Stimulated activated CD4-positive, alpha-beta T cell treated with anti-CD3 and anti-CD28 coated beads, TNF-alpha, amount 100 ng/mL, for 48 hours (primary cell): Measurements from ENCODE around the gene IFNA1.
"Not testable (repeated sequence)": the region's sequence is repeated elsewhere in the genome, so short reads cannot be mapped to it uniquely, and the experiment has no call there.

Experiments used
- DNase-seq, 3 donors: peaks; one replicate each; pipeline ENCODE4 v3.0.0-alpha.2; 2020; ENCODE audit warnings: low read depth in 3 of 3

IFNA1 gene

DNA sequence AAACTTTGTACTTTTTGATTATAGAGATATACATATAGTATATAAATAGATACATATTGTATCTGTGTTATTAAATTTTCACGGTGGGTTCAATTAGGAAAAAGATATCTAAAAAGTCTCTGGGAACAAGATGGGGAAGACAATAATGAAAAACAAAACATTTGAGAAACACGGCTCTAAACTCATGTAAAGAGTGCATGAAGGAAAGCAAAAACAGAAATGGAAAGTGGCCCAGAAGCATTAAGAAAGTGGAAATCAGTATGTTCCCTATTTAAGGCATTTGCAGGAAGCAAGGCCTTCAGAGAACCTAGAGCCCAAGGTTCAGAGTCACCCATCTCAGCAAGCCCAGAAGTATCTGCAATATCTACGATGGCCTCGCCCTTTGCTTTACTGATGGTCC is at the start of gene IFNA1:
Gene IFNA1 (plus strand): TSS at position 301 of the 400 bp plus-strand sequence. CDS start 69 bp downstream, at position 370.
- DNase-seq: no peak

DNA sequence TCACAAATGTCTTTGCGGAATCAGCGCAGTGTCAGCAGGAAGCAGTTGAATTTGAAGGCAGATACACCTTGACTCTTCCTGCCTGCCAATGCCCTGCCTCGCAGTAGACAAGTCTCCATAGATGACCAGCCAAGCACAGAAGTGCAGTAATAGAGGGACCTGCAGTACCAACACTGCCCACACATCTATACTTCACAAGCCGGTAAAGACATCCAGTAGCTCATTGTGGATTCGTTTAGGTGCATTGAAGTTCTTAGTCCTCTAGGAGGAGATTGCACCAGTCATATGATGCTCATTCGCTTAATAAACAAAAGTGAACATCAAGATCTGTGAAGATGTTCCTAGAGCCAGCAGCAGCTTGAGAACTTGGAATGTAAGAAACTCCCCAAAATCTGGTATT is 48.0 kb upstream of the IFNA1 start:
- DNase-seq: no peak

DNA sequence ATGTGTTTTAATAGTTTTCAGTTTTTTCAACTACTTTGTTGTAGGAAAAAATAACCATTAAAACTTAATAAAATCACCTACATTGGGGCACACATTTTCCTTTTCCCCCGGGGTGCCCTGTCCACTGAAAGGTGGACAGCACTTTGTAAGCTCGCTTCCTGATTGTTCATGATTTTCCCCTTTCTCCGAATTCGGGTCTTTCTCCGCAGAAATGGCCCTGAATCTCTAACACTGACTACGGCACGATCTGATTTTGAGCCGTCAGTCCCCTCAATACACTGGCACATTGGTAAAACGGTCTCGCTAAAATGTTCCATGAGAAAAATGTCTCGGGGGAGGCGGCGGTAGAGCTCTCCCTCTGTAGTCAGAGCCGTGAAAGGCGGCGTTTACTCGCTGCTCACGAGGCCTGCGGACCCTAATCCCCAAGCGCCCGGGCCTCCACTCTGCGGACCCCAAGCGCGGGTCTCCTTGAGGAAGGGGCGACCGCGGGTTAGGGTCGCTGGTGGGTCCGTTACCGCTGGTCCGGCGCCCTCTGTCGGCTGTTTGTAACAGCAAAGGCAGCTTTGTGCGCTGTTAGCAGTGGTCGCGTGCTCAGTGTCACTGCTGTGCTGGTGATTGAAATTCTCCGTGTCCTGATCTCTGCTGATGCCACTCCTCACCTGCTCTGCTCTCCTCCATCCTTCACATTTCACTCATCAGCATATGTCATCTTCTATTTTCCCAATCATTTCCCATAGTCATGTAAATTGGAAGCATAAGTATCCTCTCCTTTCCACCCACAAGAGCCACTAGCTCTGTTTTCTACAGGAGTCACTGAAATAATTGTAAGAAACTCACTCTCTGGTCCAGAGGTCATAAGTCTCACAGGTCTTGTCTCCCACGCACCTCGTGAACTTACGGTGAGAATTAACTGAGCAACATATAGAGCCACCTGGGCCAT is 44.2 kb upstream of the IFNA1 start:
- DNase-seq: peak in 2 of 3 donors; percentile 35 to 63

DNA sequence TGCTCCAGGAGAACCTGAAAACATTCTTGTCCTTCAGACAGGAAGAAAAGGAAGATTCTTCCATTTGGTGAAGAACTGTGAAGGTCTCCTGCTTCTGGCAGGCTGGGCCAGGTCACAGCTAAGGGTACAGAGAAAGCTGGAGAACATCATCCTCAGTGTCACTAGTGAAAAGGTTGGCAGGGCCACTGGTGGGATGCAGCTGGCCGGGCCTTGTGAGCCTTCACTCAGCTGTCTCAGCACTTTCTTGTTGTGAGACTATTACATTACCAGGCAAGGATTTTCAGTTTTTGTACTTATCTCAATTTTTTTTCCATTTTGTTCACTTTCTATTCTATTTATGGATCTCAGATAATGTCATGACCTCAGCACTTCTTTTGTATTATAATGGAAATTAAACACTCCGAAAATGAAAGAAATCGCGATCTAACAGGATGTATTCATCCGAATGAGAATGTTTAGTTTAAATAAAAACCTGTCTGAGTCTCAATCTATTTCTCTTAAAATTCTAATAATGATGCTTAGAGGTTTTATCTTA is 41.2 kb upstream of the IFNA1 start:
- DNase-seq: no peak

DNA sequence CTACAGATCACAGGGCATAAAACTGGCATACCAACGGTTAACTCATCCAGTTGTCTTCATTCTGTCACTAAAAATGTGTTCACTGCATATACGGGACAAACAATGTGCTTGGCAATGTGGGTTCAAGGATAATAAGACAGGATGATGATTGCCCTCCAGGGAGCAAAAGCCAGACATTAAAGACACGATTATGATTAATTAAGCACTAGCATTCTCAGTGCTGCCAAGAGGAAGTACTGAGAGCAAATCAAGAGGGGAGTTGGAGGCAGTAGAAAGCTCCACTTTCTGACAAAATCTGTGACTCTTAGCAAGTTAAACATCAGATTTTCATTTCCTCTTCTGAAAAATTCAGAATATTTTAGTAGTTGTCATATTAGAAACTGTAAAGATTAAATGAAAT is 40.3 kb upstream of the IFNA1 start:
- no peak for DNase-seq

DNA sequence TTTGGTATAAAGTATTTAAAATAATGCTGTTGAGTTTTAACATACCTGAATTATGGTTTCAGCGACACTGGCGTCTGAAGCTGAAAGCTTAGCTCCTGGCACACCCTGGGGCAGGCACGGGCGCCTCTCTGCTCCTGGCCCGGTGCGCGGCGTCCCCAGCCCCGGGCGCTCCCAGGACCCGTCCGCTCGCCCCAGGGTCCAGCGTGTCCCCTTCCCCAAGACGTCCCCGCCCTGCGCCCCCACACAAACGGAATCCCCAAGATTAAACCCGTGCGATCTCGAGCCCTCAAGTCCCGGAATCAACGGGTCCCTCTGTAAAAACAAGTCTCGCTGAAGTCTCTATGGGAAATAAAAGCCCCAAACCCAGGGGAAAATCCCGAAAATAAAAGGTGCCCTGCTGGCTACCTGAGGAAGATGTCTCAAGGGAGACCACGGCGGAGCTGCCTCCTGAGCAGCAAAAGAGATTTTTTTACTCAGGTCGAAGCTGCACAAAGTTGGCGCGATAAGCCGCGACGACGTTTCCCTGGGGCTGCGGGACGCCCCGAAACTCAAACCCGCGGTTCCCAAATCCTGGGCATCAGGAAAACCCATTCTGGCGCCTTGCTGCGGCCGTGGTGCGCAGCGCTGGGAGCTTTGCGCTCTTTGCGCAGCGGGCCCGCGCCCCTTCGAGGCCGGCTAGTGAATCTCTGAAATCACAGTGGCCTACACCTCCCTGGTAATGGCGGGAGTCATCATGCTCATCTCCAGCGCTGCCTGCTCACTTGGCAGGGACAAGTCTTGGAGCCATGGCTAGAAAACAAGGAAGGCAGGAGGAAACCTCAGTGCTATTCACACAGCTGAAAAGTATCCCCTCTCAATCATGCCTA is 37.6 kb upstream of the IFNA1 start:
- DNase-seq: no peak

DNA sequence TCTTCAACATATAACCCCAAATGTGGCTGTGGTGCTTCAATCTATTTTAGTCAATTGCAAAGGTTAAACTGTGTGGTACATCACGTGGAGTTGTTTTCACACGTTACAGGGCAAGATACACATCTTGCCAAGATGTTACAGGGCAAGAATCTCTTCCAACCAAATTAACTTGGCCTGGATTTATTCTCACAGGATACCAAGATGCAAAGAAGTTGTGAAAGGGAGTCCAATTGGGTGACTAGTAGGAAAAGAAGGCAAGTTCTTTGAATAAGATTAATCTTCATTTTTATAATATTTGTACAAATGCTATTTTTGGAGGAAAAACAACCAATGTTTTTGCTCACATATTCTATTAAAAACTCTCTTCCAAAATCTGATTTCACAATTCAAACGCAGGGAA is 36.1 kb upstream of the IFNA1 start:
- DNase-seq: no peak

DNA sequence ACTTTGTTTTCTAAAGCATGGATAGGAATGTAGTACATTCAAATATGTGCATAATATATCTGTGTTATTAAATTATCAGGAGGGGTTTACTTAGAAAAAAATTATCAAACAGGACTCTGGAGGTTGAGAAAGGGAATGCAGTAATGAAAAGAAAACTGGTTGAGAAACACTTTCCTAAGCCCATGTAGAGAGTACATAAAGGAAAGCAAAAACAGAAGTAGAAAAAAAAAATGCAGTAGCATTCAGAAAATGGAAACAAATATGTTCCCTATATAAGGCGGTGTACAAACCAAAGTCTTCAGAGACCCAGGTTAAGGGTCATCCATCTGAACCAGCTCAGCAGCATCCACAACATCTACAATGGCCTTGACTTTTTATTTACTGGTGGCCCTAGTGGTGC is 31.4 kb upstream of the IFNA1 start, which contains the start of gene IFNA8:
Gene IFNA8 (plus strand): TSS at position 301 of the 400 bp plus-strand sequence. CDS start 60 bp downstream, at position 361.
- no peak for DNase-seq

DNA sequence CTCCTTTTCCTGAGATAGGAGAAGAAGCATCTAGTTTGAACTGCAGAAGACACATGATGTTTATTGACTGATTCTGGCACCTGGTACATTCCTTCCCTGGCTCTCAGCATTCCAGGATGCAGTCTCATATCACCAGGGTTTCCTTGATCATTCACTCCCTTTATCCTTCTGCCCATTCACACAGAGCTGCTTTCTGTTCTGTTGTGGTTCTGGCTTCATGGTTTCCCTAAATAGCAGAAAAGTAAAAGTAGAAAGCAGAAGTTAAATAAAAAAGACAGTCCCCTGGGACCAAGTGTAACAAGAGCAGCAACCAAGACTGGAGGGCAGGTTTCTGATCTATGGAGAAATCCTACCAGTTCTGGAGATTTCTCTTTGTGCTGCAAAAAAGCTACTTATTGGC is 28.1 kb upstream of the IFNA1 start:
- no peak for DNase-seq

DNA sequence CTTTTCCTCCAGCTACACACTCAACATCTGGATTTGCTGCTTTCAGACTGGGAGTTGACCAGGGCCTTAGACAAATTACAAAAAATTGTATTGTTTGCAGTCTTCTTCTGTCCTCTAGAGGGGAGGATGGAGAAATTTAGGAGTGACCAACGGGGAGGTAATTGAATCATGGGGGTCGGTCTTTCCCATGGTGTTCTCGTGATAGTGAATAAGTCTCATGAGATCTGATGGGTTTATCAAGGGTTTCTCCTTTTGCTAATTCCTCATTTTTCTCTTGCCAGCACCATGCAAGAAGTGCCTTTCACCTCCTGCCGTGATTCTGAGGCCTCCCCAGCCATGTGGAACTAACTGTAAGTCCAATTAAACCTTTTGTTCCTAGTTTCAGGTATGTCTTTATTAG is 27.1 kb upstream of the IFNA1 start:
- DNase-seq: no peak

DNA sequence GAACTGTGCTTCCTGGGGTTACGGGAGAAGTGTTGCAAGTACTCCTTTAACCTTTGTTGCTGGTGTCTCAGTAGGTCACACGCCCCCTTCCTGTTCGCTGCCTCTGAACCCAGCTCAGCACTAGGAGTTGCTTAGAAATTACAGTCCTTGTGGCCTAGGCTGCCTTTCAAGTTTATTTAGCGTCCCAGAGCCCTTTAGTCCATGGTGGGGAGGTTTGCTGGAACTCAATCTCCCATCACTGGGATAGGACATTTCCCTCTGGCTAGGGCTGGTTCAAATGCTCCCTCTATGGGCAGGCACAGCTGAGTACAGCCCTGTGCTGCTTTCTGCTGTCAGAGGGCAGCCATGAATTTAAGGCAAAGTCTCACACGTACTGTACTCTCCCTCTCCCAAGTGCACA is 26.6 kb upstream of the IFNA1 start:
- no peak for DNase-seq

DNA sequence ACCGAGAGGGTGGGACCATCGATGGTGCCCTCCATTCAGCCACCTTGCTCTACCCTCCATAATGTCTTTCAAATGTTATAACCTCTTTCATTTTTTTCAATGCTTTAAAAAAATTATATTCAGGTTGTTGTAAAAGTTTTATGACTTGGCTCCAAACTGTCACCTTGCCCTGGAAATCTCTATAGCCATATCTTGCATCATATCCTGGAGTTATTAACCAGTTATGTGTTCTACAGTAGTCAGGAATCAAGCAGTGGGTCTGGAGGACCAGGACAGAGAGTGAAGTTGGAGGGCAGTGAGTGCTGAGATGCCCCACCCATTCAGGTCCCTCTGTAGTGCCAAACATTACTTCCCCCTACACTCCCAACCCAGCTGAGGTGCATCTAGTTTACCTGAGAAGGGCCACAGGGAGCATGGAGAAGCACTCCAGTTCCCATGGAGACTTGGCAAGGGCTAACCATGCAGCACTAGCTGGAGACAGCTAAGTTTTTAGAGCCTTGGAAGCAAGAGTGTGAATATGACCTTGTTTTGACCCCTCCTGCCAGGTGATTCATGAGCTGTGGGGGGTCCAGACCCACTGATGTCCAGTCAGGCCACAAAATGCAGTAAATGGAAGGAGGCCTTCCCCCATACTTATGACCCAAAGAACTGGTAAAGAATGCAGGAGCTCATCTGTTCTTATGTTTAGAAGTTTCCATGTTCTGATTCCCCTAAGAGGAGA is 25.9 kb upstream of the IFNA1 start:
- DNase-seq: no peak

DNA sequence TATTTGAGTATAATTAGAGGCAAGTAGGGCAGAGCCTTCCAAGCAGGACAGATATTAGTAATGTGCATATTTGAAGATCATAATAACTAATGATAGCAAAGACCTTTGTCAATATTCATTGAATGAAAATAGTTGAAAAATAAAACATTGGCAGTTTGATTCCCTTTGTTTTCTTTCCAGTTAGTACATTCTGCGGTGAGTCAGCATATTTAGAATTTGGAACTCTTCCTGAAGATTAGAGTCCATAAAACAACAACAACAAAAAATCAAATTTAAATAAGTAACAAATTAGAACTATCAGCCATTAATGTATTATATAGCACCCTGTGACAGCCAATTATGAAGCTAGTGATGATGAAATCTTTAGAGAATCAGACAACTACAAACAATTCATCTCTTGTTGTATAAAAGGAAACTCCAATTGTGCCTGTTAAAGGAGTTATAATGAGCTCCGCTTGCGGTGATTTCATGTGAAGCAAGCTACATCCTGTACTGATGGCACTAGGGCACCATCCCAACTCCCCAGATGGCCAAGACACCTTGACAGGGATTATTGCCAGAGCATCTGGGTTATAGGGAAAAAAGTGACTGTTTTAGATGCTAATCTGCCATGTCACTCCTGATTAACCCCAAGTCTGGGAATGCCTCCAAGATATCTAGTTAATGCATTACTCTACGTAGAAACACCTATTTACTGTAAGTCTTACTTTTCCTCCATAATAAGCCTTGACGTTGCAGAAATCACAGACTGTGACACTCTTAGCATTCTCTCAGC is 24.6 kb upstream of the IFNA1 start:
- no peak for DNase-seq

DNA sequence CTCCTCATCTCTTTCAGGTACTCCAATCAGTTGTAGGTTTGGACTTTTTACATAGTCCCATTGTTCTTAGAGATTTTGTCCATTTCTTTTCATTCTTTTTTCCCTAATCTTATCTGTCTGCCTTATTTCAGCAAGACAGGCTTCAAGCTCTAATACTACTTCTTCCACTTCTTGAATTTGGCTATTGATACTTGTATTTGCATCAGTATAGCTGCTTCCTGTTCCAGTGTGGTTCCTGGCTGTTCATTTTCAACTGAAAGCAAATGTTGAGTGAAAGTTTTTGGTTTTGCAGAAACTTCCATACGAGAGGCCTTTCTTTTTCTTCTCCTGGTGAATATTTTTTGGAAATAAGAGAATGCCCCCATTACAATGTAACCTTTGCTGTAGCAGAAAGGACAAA is 12.0 kb upstream of the IFNA1 start:
- no peak for DNase-seq

DNA sequence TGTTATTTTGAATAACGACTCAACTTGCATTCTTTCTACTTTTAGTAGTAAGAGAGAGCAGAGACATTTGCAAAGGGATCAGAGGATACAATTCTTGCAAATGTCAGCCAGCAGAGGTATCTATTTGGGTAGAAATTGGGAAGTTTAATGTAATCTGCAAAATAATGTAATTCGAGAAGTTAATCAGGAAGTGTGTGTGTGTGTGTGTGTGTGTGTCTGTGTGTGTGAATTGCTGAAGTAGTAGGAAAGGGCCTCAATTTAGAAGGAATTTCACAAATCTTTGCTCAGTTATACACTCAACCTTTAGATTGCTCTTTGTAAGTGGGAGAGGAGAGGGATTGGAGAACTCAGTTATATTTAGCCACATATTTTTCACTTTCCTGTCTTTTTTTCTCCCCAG is 11.0 kb upstream of the IFNA1 start:
- no peak for DNase-seq

DNA sequence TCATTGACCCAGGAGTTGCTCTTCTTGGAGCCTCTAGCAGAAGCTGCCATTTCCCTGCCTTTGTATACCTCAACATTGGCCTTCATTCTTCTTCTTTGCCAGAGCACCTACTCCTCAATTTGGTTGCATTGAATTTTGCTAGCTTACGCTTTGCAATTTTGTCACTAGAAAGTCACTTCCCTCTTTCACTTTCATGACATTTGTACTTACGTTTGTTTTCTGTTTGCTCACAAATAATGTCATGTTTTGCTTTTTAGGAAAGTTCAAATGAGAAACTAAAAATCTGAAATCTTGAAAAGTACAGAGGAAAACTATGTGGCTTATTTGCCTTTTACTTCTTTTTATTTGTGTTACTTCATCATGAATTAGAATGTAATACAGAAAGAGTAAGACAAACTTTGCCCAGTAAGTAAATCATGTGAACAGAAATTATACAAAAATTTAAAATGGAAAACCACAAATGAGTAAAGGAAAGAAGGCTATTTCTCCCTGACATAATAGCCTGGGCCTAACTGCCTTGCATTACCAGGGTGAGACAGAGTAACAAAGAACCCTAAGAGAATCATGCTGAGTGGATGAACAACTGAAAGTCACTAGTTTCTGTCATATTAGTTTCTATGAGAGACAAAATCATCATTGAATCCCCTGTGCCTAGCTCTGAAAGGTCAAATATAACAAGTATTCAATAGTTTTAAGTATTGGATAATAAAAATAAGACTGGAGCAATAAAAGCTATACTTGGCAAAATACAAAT is 7.4 kb upstream of the IFNA1 start:
- no peak for DNase-seq

DNA sequence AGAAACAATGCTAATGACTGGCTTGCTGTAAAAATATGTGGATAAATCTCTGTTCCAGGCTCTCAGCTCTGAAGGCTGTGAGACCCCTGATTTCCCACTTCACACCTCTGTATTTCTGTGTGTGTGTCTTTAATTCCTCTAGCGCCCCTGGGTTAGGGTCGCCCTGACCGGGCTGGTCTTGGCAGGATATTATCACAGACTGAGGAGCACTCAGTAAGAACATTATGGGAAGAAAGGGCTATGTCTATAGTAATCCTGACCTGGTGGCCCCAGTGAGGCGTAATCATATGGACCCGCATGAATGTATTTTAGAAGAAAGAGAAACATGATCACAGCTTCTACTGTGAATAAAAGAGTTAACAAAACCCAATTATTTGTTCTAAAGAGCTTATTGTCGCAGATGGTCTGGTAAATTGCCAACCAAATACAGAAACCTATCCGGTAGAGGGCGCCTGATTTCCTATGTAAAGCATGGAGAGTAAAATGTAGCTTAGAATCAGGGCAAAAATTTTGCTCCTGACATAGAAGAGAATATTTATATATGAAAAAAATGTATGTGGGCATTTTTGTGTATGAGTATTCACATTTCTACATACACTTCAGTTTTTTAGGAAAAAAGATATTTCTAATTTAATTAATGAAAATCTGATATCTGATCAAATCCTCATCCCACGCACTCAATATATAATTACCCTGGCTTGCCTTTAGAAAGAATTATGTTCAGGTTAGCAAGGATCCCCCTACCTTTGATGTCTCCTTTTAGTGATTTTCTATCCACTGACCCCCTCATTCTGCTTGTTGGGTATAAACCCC is 5.8 kb upstream of the IFNA1 start:
- peak in 2 of 3 donors; percentile 14 to 40 for DNase-seq

DNA sequence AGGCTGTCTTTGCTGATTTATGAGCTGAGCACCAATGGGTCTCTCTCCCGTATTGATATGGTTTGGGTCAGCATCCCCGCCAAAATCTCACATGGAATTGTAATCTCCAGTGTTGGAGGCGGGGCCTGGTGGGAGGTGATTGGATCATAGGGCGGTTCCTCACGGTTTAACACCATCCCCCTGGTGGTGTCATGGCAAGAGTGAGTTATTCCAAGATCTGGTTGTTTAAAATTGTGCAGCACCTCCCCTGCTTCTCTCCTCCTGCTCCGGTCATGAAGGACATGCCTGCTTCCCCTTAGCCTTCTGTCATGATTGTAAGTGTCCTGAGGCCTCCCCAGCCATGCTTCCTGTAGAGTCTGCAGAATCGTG is 5.2 kb upstream of the IFNA1 start:
- not testable (repeated sequence) for DNase-seq
